GM19455 (cell line): ENCODE measurements around the gene NUP50.

Experiments
- ATAC-seq: cut with Tn5 transposase; IDR thresholded peaks from one replicate; pipeline ENCODE4 v1.9.1; 2021; ENCODE audit not compliant: unreplicated experiment

NUP50 gene

GRCh38 chr22:45163451-45164269 is at the start of gene NUP50:
NUP50 (plus strand) TSS chr22:45163925; CDS start chr22:45168178, 4,253 bp downstream.
- peak; percentile 75 for ATAC-seq

- no peak for ATAC-seq
These were observed 43.3 kb upstream of the NUP50 start for GRCh38 chr22:45120440-45120839.

- ATAC-seq: no peak
These were observed 42.8 kb upstream of the NUP50 start for GRCh38 chr22:45120931-45121330.

- no peak for ATAC-seq
These were observed 39.4 kb upstream of the NUP50 start for GRCh38 chr22:45124176-45124847.

- ATAC-seq: no peak
These were observed 38.5 kb upstream of the NUP50 start for GRCh38 chr22:45125188-45125587.

- ATAC-seq: no peak
These were observed 35.9 kb upstream of the NUP50 start for GRCh38 chr22:45127866-45128265.

- no peak for ATAC-seq
These were observed 33.8 kb upstream of the NUP50 start for GRCh38 chr22:45129703-45130524.

- no peak for ATAC-seq
These were observed 32.8 kb upstream of the NUP50 start for GRCh38 chr22:45130891-45131290.

- ATAC-seq: no peak
These were observed 32.0 kb upstream of the NUP50 start for GRCh38 chr22:45131749-45132148.

GRCh38 chr22:45134313-45134712 is 29.4 kb upstream of the NUP50 start:
- no peak for ATAC-seq

- ATAC-seq: no peak
These were observed 27.1 kb upstream of the NUP50 start for GRCh38 chr22:45136594-45136993.

GRCh38 chr22:45139693-45140092 is 24.0 kb upstream of the NUP50 start:
- ATAC-seq: no peak

- ATAC-seq: no peak
These were observed 21.3 kb upstream of the NUP50 start for GRCh38 chr22:45142376-45142775.

- no peak for ATAC-seq
These were observed 18.8 kb upstream of the NUP50 start for GRCh38 chr22:45144916-45145315.

- no peak for ATAC-seq
These were observed 14.1 kb upstream of the NUP50 start for GRCh38 chr22:45149671-45150070.

- ATAC-seq: no peak
These were observed 13.6 kb upstream of the NUP50 start for GRCh38 chr22:45150139-45150538.

GRCh38 chr22:45151503-45151902 is 12.2 kb upstream of the NUP50 start:
- ATAC-seq: no peak

GRCh38 chr22:45154383-45154782 is 9.3 kb upstream of the NUP50 start:
- ATAC-seq: no peak

- ATAC-seq: no peak
These were observed 8.5 kb upstream of the NUP50 start for GRCh38 chr22:45155050-45155840.

GRCh38 chr22:45157907-45158306 is 5.8 kb upstream of the NUP50 start:
- ATAC-seq: no peak
